NCI-H2196 (cell line): ENCODE results near the gene DCST1.

Source experiments
- DNase-seq: peaks from one replicate; lab custom pipeline; 2025; ENCODE audit not compliant: unreplicated experiment; lab: John Stamatoyannopoulos, UW

DCST1 gene

GRCh38 chr1:155051342-155051776 is 17.7 kb downstream of the DCST1 start:
- no peak for DNase-seq

DNA sequence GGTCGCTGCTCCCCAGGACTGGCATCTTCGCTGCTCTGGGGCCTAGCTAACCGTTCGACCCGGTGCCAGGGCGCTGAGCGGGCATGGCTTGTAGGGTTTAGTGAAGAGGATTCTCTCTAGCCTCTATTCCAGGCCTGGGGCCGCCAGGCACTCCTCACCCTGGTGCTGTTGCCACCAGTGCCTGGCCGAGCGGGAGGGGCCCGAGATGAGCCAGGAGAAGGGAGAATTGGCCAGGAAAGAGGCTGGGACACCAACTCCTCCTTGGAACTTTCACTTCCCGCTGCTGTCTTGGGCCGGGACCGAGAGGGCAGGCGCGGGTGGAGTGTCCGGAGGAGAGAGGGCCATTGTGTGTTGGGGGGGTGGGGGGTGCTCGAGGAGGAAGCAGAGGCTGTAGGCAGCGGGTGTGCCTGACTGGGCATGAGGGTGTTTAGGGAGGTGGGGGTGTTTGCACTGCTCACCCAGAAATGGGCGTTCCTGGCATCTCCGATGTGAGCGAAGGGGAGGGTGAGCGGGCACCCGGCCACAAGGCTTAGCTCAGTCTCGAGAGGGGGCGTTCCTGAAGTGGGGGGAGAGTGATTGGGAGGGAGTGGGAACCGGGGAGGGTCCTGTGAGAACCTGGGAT is 18.3 kb downstream of the DCST1 start:
- peak; percentile 60 for DNase-seq

- no peak for DNase-seq
Observed at GRCh38 chr1:155052439-155053395, 19.1 kb downstream of the DCST1 start.

DNA sequence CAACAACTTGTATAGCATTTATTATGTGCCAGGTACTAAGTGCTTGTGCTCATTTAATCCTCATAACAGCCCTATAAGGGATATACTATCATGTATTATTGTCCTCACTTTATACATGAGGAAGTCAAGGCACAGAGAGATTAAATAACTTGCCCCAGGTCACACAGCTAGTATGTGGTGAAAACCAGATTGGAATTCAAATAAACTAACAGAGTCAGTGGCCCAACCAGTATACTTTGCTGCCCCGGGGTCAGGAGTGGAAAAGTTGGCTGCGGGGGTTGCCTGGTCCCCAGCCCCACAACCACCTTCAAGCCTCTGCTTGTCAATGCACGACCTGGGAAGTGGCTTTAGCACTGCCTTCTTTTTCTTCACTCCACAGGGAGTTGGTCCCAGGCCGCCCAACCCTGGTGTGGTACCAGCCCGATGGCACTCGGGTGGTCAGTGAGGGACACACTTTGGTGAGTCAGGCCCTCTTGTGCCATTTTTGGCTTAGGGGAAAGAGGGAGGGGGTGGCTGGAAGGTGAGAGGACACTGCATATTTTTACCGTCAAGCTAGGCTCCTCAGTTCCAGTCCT is 20.0 kb downstream of the DCST1 start:
- no peak for DNase-seq

DNA sequence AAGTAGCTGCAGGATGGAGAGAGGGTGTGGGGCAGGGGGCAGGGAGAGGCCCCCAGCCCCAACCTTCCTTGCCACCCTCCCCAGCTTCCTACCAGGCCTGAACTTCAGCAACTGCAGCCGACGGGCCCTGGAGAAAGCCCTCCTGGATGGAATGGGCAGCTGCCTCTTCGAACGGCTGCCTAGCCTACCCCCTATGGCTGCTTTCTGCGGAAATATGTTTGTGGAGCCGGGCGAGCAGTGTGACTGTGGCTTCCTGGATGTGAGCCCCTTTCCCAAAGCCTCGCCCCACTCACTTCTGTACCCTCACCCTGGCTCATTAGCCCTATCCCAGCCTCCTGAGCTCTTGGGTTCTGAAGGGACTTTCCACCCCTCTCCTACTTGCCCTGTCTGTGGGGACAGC is 23.5 kb downstream of the DCST1 start:
- DNase-seq: no peak

GRCh38 chr1:155057788-155058211 is 24.2 kb downstream of the DCST1 start:
- DNase-seq: no peak

DNA sequence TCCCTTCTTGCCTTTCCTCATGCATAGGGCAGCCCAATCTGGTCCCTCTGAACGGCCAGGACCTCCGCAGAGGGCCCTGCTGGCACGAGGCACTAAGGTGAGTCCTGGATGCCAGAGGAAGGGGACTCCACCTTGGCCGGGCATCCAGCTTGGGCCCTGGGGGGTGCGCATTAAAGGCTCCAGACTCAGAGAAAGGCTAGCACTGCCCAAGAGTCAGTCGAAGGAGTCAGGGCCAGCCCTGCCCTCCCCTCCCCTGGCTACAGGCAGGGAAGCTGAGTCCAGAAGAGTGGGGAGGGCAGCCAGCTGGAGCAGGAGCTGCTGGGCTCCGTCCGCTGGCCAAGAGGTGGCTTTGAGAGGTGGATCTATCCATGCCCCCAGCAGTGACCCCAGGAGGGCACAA is 27.1 kb downstream of the DCST1 start:
- DNase-seq: no peak

GRCh38 chr1:155061381-155062150 is 27.9 kb downstream of the DCST1 start:
- peak; percentile 97 for DNase-seq

DNA sequence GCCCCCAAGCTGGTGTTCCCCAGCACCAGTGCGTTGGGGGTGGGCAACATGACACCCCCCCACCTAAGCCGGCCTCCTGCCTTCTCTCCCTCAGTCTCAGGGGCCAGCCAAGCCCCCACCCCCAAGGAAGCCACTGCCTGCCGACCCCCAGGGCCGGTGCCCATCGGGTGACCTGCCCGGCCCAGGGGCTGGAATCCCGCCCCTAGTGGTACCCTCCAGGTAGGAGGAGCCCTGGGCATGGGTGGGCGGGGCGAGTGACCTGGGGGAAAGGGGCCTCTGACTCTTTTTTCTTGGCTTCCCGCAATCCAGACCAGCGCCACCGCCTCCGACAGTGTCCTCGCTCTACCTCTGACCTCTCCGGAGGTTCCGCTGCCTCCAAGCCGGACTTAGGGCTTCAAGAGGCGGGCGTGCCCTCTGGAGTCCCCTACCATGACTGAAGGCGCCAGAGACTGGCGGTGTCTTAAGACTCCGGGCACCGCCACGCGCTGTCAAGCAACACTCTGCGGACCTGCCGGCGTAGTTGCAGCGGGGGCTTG is 28.6 kb downstream of the DCST1 start:
- DNase-seq: no peak

GRCh38 chr1:155062702-155063411 is 29.2 kb downstream of the DCST1 start:
- DNase-seq: peak; percentile 51

GRCh38 chr1:155063550-155064110 is 30.0 kb downstream of the DCST1 start, which contains the start of gene EFNA4:
TSS of gene EFNA4 (plus strand) at chr1:155063740. CDS start at chr1:155063824, 84 bp downstream.
- DNase-seq: peak; percentile 90

DNA sequence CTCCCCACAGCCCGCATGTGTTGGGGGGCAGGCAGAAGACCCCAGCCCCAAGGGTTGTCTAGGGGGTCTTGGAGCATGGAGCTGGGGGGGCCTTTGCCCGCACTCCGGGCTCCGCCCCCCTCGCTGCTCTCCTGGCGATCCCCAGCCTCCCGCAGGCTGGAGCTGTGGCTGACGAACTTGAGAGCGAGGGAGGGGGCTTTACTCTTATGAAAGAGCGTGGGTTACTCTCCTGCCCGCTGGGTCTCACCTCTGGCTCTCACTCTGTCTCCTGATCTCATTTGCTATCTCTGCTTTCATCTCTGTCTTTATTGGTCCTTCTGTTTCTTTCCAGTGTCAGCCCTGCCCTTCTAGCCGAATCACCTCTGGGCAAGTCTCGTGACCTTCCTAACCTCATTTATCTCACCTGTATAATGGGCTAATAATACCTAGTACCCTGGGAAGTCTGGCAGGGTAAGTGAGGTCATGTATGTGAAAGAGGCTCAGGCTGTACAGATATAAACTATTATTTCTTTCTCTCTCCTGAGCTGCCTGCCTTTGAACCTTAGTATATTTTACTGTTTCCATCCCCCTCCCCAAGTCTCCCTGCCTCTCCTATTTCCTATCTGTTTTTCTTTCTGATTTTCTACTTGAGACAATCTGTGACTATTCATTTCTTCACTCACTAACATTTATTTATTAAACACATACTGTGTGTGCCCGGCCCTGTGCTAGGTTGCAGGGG is 30.6 kb downstream of the DCST1 start:
- peak; percentile 80 for DNase-seq

DNA sequence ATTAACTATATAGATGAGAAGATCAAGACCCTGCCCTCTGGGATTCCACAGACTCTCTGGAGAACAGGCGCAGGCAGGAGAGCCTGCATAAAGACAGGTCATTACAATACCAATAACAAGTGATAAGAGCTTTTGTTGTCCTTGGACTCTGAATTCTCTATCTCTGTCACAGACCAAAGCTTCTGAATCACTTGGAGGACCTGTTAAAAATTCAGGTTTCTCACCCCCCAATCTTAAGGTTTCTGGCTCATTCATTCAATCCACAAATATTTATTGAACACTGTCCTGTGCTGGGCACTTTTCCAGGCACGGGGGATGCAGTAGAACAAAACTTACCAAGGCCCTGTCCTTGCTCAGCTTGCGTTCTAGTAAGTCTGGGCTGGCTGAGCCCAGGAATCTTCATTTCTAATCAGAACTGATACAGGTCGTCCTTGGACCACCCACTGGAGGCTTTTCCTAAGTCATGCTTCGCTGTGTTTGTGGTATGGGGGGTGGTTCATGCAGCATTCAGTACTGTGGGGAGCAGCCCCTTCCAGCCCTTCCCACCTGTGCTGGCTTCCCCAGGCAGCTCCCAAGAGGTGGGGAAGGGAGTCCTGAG is 31.3 kb downstream of the DCST1 start:
- no peak for DNase-seq

DNA sequence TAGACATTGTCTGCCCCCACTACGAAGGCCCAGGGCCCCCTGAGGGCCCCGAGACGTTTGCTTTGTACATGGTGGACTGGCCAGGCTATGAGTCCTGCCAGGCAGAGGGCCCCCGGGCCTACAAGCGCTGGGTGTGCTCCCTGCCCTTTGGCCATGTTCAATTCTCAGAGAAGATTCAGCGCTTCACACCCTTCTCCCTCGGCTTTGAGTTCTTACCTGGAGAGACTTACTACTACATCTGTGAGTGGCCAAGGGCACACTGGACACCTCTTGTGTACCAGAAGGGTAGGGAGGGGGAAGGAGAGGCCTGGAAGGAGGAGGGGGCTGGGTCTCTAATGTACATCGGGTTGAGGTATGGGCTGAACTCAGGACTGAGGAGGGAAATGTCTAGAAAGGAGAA is 33.2 kb downstream of the DCST1 start:
- no peak for DNase-seq

DNA sequence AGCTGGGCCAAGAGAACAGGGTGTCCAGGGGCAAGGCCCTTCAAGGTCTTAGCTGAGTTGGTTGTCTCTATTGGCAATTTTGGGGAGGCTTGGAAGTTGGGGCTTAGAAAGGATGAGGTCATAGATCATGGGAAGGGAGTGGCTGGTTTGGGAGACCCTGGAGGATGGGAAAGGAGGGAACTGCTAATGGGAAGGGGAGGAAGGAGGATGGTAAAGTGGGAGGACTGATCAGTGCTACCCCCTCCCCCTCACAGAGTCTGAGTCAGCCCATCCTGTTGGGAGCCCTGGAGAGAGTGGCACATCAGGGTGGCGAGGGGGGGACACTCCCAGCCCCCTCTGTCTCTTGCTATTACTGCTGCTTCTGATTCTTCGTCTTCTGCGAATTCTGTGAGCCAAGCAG is 35.0 kb downstream of the DCST1 start:
- DNase-seq: no peak

GRCh38 chr1:155069551-155070157 is 36.0 kb downstream of the DCST1 start:
- peak; percentile 76 for DNase-seq

DNA sequence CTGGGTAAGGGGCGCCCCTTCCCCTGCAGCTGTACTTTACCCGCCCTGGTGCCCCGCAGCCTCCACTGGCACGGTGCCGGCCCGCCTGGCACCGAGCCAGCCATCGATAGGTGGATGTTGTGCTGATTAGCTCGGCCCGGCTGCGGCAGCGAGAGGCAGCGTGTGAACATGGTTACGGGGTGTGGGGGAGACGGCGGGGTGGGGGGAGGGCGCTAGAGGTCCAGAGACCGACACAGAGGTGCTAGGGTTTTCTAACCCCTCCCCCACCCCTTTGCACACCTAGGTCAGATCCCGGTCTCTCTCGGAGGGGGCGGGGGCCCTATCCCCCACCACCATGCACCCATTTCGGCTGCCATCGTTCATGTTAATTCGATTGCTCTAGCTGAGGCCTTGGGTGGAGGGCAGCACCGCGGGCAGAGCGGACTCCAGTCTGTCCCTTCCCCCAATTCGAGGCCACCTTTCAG is 36.6 kb downstream of the DCST1 start:
- DNase-seq: peak; percentile 64
